HG02763 (cell line): ENCODE measurements around the gene CUX1.
"Not testable (repeated sequence)": the region's sequence is repeated elsewhere in the genome, so short reads cannot be mapped to it uniquely, and the experiment has no call there.

ENCODE experiments used
- ATAC-seq: cut with Tn5 transposase; IDR thresholded peaks from one replicate; pipeline ENCODE4 v1.9.1; 2021; ENCODE audit warnings: mild to moderate bottlenecking, moderate library complexity; ENCODE audit not compliant: unreplicated experiment

Gene CUX1

DNA sequence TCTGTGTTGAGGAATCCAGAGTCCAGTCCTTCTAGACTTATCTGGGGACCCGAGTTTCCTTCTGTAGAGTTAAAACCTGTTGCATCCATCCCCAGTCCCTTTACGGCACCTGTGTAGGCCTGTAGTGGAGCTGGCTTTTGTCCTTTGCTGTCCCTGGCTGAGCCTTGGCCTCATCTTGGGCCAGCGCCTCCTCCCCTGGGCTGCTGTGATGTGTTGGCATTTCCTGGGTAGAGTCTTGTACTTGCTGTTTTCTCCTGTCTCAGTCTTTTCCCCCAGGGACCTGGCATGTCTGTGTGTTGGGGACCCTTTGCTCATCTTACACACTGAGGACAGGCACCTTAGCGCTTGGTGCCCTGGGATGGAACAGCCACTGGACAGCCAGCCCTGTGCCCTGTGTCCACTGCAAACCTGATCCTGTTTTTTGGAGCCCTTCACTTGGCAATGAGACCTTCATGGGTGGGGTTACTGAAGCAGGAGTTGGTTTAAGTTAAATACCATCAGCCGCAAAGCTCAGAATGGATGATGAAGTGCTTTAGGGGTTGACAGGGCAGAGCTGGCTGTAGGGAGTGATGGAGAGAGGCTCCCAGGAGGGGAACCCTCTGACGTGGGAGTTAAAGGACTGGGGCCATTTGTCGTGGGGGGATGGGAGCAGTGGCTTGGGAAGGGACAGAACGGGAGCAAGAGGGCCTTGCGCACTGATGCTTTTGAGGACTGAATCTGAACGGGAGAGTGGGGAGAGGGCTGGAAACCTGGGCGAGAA lies 50.9 kb downstream of the CUX1 start:
- ATAC-seq = no peak

DNA sequence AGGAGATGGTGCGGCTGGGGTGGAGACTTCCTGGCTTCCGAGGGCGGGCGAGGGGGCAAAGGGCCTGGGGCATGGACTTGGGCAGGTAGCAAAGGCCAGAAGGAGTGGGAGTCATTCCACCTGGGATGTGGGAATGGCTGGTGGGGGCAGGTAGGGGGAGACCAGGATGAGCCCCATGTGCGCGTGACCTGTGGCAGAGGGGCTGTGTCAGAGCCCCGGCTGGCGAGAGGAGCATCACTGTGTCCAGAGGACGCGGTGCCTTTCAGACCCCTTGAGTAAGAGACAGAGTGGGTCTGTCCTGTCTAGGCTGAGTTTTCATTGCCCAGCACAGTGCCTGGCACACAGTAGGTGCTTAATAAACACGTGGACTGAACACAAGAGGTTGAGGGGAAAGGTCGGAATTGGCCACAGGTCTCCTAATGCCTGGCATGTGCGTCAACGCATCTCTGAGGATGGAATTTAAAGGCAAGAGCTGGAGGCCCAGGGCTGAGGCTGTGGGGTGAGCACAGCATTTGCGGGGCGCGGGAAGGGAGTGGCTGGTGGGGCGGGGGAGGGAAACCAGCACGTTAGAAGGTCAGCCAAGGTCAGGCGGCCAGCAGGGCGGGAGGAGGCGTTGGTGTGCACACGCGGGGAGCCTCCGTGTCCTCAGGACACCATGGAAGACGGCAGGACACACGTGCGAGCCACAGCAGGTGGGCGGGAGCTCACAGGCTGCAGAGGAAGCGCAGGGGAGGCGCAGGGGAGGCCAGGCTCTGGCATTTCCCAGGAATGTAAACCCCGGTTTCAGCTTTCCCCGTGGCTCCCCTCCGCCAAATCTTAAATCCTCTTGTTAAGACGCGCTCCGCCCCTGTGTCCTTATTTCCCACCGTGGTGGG lies 51.8 kb downstream of the CUX1 start:
- no peak for ATAC-seq

DNA sequence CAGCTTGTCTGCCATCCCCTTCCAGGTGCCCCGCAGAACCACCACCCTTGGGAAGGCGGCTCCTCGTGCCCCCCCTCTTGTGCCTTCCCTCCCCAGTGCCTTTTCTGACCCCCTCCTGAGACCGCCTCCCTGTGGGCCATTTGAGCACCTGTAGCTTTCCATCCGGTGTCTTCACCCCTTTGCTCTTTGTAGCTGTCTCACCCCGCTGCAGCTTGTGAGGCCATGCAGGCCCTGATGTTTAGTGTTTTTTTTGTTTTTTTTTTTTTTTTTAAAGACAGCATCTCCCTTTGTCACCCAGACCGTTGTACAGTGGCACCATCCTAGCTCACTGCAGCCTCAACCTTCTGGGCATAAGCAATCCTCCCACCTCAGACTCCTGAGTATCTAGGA lies 52.5 kb downstream of the CUX1 start:
- ATAC-seq = no peak

DNA sequence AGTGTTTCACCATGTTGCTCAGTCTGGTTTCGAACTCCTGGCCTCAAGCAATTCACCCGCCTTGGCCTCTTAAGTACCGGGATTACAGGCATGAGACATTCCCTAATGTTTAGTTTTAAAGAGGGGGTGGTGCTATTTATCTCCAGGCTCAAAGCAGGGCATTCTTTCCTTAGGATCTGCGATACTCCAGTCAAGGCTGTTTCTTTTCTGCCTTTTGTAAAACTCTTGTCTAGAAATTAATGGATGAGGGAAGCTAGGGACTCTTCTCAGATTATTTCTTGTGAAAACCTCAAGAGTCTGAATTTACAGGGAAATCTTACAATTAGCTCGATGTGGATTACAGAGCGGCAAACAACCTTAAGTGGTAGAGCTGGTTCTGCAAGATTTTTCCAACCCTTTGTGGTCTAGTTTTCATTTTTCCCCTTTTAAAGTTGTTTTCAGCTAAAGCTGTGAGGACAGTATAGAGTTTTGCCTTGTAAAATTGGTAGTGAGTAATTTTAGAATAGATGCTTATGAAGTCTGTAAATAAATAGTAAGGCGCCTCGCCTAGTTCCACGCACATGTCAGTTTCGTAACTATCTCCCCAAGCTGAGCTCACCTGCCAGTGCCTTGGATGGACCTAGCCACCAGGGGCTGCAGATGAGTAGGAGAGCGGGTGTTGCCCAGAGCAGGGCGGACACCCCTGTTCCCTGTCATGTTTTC lies 53.1 kb downstream of the CUX1 start:
- ATAC-seq = no peak

DNA sequence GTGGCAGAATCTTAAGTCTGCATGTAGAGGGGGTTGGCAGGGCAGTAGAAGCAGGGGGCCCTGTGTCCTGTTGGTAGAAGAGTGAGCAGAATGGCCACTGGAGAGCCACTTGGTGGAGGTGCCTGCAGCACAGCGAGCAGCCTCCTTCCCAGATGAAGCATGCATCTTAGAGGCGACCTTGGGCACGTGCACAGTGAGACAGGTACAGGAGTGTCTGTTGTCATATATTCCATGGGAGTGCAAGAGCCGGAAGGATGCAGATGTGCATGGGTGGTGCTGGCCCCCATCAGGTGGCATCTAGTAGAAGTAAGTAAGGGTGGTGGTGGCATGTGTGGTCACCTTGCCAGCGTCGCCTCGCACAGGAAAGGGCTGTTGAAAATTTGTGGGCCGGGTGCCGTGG lies 53.9 kb downstream of the CUX1 start:
- ATAC-seq = no peak

DNA sequence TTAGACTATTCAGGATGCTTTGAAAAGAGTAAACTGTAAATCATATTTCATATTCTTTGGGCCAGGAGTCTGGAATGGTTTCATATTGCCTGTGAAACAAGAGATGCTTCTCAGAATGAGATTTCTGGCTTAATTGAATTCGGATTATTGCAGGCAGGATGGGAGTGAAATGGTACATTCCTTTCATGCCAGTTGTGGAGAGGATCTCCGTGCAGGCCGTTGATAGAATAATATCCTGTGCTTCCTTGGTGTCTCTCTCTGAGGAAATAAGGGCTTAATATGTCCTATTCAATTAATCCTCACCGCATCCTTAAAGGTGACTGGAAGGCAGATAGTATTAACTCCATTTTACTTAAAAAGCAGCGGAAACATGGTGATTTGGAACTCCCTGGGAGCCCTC lies 56.6 kb downstream of the CUX1 start:
- ATAC-seq = no peak

DNA sequence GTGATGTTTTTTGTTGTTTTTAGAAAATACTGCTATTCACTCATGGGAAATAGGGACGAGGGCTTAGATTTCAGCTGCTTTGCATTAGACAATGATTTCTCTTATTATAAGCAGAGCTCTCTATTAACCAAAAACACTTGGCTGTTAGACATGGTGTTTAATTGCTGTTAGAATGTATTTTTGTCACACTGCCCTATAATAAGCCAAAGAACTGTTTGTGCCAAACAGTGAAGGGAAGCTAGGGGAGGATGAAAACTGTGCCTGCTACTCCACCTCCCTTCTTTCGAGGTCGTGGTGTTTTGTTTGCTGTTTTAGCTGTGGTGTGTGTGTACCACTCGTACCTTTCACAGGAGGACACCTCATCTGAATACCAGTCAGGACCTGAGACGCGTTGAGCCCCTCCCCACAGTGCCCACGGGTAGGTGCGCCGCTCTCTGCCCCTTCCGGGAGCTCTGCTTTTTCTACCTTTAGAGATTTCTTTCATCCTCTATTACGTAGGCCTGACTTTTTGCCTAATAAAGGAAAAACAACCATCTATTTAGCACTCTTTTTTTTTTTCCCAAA lies 57.9 kb downstream of the CUX1 start:
- no peak for ATAC-seq

DNA sequence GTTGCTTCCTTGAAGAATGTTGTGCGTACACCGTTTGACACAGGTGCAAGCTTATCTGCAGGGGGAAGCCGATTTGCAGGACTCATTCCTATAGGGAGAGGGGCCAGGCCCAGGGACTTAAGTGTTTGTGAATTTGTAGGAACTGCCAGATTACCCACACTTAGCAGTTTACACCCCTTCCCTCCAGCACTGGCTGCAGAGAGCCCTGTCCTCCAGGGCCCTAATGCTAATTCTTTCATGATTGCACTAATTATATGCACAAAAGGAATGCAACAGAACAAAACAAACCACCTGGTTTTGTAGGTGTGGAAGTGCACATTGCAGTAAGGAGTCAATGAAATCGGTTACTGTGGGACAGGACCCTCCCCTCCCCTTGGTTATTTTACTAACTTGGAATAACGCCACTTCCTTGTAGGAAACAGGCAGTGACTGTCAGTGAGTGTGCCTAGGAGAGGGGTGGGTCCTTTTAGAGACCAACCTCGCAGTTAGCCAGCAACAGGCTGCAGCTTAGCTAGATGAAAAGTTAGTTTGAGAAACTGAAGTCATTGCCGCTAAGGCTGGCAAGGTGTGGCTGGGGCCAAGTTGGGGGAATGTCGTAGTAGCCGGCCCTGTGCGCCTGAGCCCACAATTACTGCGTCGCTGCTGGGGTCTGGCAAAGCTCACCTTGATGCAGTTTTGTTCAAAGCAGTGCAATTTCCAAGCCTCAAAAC lies 60.6 kb downstream of the CUX1 start:
- no peak for ATAC-seq

DNA sequence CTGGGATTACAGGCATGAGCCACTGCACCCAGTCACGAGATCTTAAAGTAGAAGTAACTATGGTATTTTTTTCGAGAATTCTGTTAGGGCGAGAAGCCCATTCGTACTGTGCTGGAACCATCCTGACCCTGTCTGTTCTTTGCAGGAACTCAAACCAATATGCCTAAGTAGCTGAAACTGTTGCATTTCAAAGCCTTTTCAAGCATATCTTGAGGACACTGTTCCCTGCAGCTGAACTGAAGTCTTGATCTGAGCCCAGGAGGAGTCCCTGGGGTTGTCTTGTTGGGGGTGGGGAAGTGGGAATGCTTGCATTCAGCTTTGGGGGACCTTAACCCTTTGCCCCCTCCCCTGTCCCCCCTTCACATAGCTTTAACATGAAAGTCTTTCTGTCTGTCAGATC lies 61.5 kb downstream of the CUX1 start:
- no peak for ATAC-seq

DNA sequence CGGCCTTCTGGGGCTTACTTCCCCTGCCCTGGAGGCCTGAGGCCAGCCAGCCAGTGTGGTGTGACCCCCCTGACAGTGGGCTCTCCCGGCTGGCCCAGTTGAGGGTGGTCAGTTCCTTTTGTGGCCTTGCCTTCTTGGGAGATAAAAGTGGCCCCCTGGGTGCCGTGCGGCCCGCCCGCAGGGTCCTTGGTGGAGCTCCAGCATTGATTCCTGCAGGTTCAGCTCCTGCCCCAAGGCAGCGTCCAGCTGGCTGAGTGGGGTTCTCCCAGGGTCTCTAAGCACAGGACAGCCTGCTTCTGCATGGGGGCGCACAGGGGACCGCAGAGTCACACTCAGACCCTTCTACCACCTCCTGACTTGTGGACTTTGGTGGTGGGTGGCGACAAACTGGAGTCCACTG lies 62.1 kb downstream of the CUX1 start:
- no peak for ATAC-seq

DNA sequence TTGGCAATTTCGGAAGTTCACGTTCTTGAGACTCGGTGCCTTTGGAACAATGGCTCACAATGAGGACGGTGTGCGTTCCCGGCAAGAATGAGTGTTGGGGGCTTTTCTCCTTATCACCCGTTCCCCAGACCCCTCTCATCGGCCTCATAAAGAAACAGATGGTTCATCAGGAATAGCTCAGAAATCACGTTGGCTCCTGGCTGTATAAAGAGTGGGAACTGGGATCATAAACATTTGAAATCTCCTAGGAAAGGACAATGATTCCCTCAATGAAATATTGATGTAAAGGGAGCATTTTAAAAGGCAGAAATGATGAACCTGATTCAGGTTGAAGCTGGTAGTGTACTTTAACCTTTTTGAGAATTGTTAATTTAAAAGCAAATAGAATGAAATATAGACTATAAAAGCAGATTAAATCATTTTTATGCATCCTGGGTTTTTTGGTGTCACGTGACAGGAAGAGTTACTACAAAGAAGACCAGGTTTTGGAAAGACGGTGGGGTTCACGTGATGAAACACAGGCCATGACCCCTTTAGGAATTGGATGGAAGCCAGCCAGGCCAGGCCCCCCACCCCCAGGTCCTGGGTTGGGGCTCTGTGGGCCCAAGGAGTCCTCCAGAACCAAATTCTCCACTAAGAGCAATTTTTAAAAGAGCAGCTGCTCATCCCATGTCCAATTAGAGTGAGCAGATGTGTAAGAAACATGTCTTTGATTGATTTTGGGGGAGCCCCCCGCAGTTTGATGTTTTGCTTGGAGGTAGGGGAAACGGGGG lies 63.0 kb downstream of the CUX1 start:
- ATAC-seq = no peak

DNA sequence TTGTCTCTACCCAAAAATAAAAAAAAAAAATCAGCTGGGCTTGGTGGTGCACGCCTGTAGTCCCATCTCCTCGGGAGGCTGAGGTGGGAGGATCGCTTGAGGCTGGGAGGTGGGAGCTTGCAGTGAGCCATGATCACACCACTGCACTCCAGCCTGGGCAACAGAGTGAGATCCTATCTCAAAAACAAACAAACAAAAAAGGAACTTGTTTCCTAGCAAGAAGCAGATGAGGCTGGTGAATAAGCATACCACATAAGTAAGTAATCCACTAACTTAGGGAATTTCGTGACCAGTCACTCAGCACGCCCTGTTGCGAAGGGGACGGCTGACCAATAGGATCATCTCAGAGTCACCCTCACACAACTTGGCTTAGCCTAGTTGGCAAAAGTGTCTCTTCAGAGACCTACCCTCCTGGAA lies 64.6 kb downstream of the CUX1 start:
- ATAC-seq = no peak

DNA sequence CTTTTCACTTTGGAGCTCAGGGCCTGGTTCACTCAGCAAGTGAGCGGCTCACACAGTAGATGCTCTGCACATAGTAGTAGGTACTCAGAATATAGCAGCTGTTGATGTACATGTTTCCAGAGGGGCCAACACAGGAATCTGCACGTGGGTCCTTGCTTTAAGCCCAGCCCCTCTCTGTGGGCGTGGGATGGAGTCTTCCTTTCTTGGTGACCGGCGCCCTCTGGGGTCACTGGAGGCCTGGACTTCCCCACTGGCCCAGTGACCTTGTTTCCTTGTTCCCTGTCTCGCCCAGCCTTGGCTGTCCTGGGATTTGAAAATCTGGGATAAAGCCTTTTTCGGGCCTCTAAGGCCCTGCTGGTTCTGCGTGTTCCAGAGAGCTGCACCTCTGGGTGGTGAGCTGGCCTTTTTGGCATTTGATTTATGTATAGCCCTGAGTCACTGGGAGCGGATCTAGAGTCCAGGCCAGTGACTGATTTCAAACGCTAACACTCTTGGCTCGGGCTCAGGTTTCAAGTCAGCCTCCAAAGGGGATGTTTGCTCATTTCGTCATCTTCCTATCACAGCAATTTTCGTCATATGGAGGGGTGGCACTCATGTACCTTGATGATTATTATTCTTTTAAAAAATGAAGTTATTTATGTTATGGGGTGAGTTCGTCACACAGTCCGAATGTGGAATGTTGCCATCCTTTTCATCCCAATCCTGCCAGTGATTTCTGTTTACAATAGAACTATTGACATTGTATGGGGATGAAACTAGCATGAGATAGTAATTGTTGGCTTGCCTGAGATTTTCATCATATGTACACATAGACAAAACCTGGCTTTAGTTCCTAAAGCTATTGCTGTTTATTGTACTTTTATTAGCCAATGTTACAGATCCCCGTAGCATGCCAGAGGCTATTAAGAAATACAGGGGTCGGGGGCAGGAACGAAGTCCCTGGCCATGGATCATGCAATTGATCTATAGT lies 65.5 kb downstream of the CUX1 start:
- ATAC-seq = no peak

DNA sequence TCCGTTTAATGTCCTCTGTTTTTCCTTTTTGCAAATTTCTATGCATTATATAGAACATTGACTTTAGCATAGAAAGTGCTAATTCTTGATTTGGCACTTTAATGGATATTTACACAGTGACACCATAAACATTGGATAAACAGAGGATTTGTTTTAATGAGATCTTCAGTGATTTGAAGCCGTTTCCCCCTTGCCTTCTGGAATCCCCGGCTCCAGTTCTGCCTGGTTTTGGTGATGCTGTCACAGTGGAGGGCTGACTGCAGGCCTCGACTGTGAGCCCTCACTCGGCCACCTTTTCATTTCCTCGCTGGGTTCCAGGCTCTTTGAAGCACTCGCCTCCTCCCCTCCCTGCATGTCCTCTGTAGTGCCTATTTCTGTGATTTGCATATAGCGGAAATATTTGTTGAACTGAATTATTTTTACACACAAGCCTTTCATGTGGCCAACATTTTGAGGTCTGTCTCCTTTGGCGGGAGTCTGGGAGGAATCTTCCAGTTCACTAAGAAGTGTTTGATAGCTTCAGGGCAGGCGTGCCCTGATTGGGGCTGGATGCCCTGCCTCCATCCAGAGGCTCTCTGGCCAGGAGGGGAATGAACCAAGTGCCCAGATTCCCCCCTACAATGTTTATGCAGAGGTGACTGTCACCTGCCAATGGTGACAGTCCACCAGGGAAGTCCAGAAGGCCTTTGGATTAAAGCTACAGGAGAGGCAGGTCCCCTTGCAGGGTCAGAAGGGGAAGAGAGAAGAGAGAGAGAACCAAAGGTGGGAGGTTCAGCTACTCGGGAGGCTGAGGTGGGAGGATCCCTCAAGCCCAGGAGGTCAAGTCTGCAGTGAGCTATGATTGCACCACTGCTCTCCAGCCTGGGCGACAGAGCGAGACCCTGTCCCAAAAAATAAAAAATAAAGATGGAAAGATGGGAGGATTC lies 67.5 kb downstream of the CUX1 start:
- ATAC-seq = no peak

DNA sequence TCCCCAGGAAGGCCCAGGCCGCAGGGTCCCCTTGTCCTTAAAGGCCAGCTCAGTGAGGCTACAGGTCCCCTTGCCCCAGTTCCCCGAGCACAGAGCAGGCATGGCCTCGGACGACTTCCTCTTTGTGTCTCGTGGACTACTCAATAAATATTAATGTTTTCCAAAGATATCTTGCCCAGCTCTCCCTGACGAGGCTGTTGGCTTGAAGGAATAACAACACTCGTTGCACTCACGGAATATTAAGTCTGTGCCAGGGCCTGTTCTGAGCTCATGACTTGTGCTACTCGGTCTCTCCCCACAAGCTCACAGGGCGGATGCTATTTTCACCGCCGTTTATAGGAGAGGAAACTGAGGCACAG lies 68.2 kb downstream of the CUX1 start:
- ATAC-seq = no peak

DNA sequence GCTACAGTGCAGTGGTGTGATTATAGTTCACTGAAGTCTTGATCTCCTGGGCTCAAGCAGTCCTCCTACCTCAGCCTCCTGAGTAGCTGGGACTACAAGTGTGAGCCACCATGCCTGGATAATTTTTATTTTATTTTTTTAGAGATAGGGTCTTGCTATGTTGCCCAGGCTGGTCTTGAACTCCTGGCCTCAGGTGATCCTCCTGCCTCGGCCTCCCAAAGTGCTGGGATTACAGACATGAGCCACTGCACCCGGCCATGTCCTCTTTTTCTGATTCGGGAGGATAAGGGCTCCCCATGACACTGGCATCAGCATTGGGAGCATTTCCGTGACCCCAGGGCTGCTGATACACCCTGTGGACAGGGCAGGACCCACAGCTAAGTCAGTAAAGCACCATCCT lies 69.9 kb downstream of the CUX1 start:
- ATAC-seq = not testable (repeated sequence)

DNA sequence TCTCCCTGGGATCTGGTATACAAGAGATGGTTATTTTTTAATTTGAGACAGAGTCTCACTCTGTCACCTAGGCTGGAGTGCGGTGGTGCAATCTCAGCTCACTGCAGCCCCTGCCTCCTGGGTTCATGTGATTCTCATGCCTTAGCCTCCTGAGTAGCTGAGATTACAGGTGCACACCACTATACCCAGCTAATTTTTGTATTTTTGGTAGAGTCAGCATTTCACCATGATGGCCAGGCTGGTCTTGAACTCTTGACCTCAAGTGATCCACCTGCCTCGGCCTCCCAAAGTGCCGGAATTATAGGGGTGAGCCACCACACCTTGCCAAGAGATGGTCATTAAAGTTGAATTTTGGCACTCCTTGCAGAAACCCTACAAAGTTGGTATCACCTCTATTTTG lies 71.1 kb downstream of the CUX1 start:
- ATAC-seq = not testable (repeated sequence)
